Measurements from ENCODE around the gene GPSM3. TPM values are rescaled to one million over a fixed set of nuclear protein-coding genes. Genes with fewer than 3 reads are reported as not detected.

Gene GPSM3
- polyA plus RNA-seq, 1 experiment = 4.7 TPM

DNA sequence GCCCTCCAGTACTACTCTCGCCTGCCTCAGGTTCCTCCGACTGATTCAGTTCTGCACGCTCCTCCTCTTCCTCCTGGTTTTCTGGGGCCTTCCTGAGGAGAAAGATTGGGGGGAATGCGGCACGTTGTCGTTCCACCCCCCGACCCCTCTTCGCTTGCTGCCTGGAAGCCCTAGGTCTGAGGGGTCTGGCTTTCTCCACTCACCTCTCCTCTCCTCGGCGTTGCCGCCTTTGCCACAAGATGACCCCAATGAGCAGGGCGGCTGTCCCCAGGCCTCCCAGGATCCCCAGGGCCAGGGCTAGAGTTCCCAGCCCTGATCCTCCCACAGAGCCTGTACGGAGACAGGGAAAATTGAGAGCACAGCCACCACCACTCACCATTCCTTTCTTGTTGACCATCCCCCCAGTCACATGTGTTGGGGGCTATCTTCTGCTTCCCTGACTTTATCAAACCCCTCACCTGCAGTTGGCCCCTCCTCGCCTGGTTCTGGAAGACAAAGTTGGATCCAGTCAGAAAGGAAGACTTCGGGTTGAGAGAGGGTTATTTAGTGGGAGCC, 11.2 kb downstream of the GPSM3 start:
- Histone ChIP-seq H3K27ac (ENCODE audit: low read depth, low read length) (no peak overlapping the region), H3K27me3 (ENCODE audit: control insufficient read depth, insufficient read depth, low read length) (no peaks in the 10 kb centered on the region), H3K4me3 (ENCODE audit: low read depth, low read length) (no peak overlapping the region), H3K9me3 (ENCODE audit: control insufficient read depth, insufficient read depth, low read length) (no peaks in the 10 kb centered on the region)
- ChIA-PET CTCF (interaction anchor here (0.7 kb wide), 1 partner anchor 62 kb away, joined by 3 read pairs; no protein-coding TSS in a partner anchor), POLR2A (no interaction called here)
- no peak for TF ChIP-seq CTCF (IDR thresholded peaks at IDR 0.05; ENCODE audit: low read depth, low read length)
- no peak for DNase-seq (ENCODE audit: low read depth, low spot score)

GRCh38 chr6:32179766-32180405, 12.6 kb downstream of the GPSM3 start:
- no peak for DNase-seq (ENCODE audit: low read depth, low spot score)
- ChIA-PET CTCF (interaction anchor here (1.6 kb wide), 1 partner anchor 15 kb away, joined by 13 read pairs; no protein-coding TSS in a partner anchor), POLR2A (interaction anchor here (1.0 kb wide), 1 partner anchor 10 kb away, joined by 4 read pairs; the partner anchor contains the start of gene PBX2)
- no peak for TF ChIP-seq CTCF (IDR thresholded peaks at IDR 0.05; ENCODE audit: low read depth, low read length)
- Histone ChIP-seq H3K4me3 (ENCODE audit: low read depth, low read length) (no peak overlapping the region), H3K27ac (ENCODE audit: low read depth, low read length) (no peak overlapping the region), H3K27me3 (ENCODE audit: control insufficient read depth, insufficient read depth, low read length) (no peaks in the 10 kb centered on the region), H3K9me3 (ENCODE audit: control insufficient read depth, insufficient read depth, low read length) (peaks cover 3% of the 10 kb centered on the region; the same call in 1 of the 2 replicates)

DNA sequence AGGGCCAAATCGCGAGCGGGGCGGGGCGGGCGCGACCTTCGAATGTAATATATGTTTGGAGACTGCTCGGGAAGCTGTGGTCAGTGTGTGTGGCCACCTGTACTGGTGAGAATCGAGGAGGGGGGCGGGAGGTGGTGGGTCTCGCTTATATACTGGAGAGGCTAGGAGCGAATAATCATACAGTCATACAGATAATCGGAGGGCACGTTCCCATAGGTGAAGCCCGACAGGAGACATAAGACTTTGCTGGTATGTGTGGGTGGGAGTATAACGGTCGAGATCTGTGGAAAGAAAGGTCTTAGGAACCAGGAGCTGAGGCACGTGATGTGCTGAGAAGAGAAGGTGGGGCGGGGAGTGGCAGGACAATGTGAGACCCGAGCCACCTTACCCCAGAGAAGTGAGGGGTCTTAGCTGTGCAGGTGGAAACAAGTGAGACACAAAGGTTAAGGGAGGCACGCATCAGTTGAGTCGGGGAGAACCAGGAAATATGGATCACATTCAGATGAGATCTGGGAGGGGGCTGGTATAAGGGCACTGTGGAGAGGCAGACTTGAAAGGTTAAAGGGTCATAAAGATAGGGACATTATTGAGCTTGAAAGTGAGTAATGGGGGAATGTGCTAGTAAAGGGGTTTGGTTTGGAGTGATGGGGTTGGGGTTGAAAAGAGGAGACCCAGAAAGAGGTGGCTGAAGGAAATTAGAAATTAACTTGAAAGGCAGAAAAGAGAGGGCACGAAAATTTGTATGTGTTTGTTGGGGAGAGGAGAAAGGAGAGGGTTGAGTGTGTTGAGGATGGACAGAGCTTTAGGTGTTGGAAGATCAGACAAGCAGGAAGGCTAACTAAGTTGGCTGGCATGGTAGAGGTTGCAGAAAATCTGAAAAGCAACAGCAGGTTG, 13.6 kb downstream of the GPSM3 start:
- DNase-seq (ENCODE audit: low read depth, low spot score) = no peak
- Histone ChIP-seq H3K4me3 (ENCODE audit: low read depth, low read length) (peak overlapping the region; percentile 97), H3K27me3 (ENCODE audit: control insufficient read depth, insufficient read depth, low read length) (no peaks in the 10 kb centered on the region), H3K27ac (ENCODE audit: low read depth, low read length) (peak overlapping the region; percentile 99), H3K9me3 (ENCODE audit: control insufficient read depth, insufficient read depth, low read length) (peaks cover 3% of the 10 kb centered on the region; the same call in 1 of the 2 replicates)
- no peak for TF ChIP-seq CTCF (IDR thresholded peaks at IDR 0.05; ENCODE audit: low read depth, low read length)
- CTCF ChIA-PET = interaction anchor here (1.6 kb wide), 1 partner anchor 16 kb away, joined by 13 read pairs; no protein-coding TSS in a partner anchor
- POLR2A ChIA-PET = interaction anchor here (0.6 to 1.0 kb wide), 2 partner anchors 11 to 1466 kb away, joined by 4 to 7 read pairs; partner anchors contain the start of gene PBX2

GRCh38 chr6:32177788-32178546, 14.5 kb downstream of the GPSM3 start, which contains the start of gene RNF5:
TSS of gene RNF5 (plus strand) at chr6:32178405. CDS start at chr6:32178512, 107 bp downstream.
- peak; percentile 100 for DNase-seq (ENCODE audit: low read depth, low spot score)
- TF ChIP-seq CTCF (IDR thresholded peaks at IDR 0.05; ENCODE audit: low read depth, low read length) = no peak
- peaks cover 3% of the 10 kb centered on the region; the same call in 1 of the 2 replicates for H3K9me3 ChIP-seq (ENCODE audit: control insufficient read depth, insufficient read depth, low read length)
- H3K27me3 ChIP-seq (ENCODE audit: control insufficient read depth, insufficient read depth, low read length) = no peaks in the 10 kb centered on the region
- peak within 1 kb of the TSS; percentile 97 for H3K4me3 ChIP-seq (ENCODE audit: low read depth, low read length)
- CTCF ChIA-PET = interaction anchor here (0.6 to 1.3 kb wide), 3 partner anchors 13 to 58 kb away, joined by 4 to 7 read pairs (median 4); no protein-coding TSS in a partner anchor
- H3K27ac ChIP-seq (ENCODE audit: low read depth, low read length) = peak within 1 kb of the TSS; percentile 99
- POLR2A ChIA-PET = interaction anchor here (0.5 to 1.5 kb wide), 8 partner anchors 9 to 1467 kb away, joined by 3 to 11 read pairs (median 4); partner anchors contain the start of genes ATF6B and FKBPL

Data from AG04450 (cell line).